ENCODE data around the gene RASGEF1C. TPM values are rescaled to one million over a fixed set of nuclear protein-coding genes. Genes with fewer than 3 reads are reported as not detected.

Gene RASGEF1C
- total and polyA plus RNA-seq, 2 experiments from 2014 or later = 0.40 to 0.42 TPM

DNA sequence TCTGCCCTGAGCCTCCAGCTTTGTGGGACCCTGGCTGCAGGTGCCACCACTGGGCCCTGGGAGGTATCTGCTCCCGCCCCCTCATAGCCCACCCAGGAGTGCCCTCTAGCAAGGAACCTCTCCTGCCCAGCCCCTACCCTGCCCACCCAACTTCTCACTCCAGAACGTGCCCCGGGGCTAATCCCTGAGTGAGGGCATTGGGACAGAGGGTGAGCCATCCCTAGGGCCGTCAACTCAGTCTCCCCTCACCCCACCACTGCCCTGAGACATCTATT is 2.7 kb upstream of the RASGEF1C start:
- Histone ChIP-seq H3K27me3 (ENCODE audit: insufficient read depth) (peaks cover 33% of the 10 kb centered on the region), H3F3A (replicated peaks; ENCODE audit: low read depth) (0 out of 2 replicates have a peak, but pooled peaks cover 13% of the 10 kb centered on the region), H3K27ac (ENCODE audit: low read depth) (no peak overlapping the region), H3K4me1 (ENCODE audit: insufficient read depth) (no peaks in the 10 kb centered on the region), H3K9me2 (ENCODE audit: insufficient read depth) (no peaks in the 10 kb centered on the region), H2AFZ (no peak overlapping the region), H3K4me2 (no peak overlapping the region), H4K20me1 (replicated peaks; ENCODE audit: insufficient read depth) (no peaks in the 10 kb centered on the region), H3K36me3 (ENCODE audit: insufficient read depth) (no peaks in the 10 kb centered on the region), H3K4me3 (no peak overlapping the region), H3K79me2 (replicated peaks; ENCODE audit: insufficient read depth) (no peaks in the 10 kb centered on the region)
- DNase-seq (ENCODE audit: low spot score) (no peak), ATAC-seq (no peak)
- Mint-ChIP-seq H3K27me3 (ENCODE audit: insufficient read depth, low read depth, poor library complexity) (peaks cover 30% of the 10 kb centered on the region), H3K4me3 (no peak overlapping the region), H3K9me3 (no peaks in the 10 kb centered on the region; the same call in 1 of the 3 replicates), H3K36me3 (ENCODE audit: low read depth) (no peaks in the 10 kb centered on the region; the same call in 2 of the 3 replicates), H3K27ac (no peak overlapping the region), H3K4me1 (peaks cover 8% of the 10 kb centered on the region; the same call in 2 of the 3 replicates)
- TF ChIP-seq, protein P1, sequence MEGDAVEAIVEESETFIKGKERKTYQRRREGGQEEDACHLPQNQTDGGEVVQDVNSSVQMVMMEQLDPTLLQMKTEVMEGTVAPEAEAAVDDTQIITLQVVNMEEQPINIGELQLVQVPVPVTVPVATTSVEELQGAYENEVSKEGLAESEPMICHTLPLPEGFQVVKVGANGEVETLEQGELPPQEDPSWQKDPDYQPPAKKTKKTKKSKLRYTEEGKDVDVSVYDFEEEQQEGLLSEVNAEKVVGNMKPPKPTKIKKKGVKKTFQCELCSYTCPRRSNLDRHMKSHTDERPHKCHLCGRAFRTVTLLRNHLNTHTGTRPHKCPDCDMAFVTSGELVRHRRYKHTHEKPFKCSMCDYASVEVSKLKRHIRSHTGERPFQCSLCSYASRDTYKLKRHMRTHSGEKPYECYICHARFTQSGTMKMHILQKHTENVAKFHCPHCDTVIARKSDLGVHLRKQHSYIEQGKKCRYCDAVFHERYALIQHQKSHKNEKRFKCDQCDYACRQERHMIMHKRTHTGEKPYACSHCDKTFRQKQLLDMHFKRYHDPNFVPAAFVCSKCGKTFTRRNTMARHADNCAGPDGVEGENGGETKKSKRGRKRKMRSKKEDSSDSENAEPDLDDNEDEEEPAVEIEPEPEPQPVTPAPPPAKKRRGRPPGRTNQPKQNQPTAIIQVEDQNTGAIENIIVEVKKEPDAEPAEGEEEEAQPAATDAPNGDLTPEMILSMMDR (conservative IDR thresholded peaks at IDR 0.05; ENCODE audit: low read depth in 2 of 2) = no peak
- TF ChIP-seq NANOG (IDR thresholded peaks at IDR 0.05; ENCODE audit: borderline replicate concordance) (no peak), ZNF114 (CRISPR knock-in tag; IDR thresholded peaks at IDR 0.05) (no peak), ZNF331 (CRISPR knock-in tag; IDR thresholded peaks at IDR 0.05; ENCODE audit: low read depth) (no peak), EZH2phosphoT487 (IDR thresholded peaks at IDR 0.05; ENCODE audit: unreplicated experiment) (no peak), EZH2 (IDR thresholded peaks at IDR 0.05; ENCODE audit: low read depth, unreplicated experiment) (no peak), POLR2AphosphoS5 (IDR thresholded peaks at IDR 0.05; ENCODE audit: low read depth) (no peak), CREB1 (CRISPR knock-in tag; IDR thresholded peaks at IDR 0.05; ENCODE audit: low read depth) (no peak), JUNB (IDR thresholded peaks at IDR 0.05; ENCODE audit: unreplicated experiment) (no peak), ZNF462 (CRISPR knock-in tag; IDR thresholded peaks at IDR 0.05) (no peak), ETS1 (IDR thresholded peaks at IDR 0.05) (no peak), STAT1 (IDR thresholded peaks at IDR 0.05; ENCODE audit: unreplicated experiment) (no peak)
- TF ChIP-seq, protein P2, sequence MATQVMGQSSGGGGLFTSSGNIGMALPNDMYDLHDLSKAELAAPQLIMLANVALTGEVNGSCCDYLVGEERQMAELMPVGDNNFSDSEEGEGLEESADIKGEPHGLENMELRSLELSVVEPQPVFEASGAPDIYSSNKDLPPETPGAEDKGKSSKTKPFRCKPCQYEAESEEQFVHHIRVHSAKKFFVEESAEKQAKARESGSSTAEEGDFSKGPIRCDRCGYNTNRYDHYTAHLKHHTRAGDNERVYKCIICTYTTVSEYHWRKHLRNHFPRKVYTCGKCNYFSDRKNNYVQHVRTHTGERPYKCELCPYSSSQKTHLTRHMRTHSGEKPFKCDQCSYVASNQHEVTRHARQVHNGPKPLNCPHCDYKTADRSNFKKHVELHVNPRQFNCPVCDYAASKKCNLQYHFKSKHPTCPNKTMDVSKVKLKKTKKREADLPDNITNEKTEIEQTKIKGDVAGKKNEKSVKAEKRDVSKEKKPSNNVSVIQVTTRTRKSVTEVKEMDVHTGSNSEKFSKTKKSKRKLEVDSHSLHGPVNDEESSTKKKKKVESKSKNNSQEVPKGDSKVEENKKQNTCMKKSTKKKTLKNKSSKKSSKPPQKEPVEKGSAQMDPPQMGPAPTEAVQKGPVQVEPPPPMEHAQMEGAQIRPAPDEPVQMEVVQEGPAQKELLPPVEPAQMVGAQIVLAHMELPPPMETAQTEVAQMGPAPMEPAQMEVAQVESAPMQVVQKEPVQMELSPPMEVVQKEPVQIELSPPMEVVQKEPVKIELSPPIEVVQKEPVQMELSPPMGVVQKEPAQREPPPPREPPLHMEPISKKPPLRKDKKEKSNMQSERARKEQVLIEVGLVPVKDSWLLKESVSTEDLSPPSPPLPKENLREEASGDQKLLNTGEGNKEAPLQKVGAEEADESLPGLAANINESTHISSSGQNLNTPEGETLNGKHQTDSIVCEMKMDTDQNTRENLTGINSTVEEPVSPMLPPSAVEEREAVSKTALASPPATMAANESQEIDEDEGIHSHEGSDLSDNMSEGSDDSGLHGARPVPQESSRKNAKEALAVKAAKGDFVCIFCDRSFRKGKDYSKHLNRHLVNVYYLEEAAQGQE (IDR thresholded peaks at IDR 0.05; ENCODE audit: unreplicated experiment) = no peak

All from GM23338 (cell line).